Omental fat pad (tissue), 4 donors: ENCODE measurements around the gene VEGFB. TPM values are rescaled to one million over a fixed set of nuclear protein-coding genes. Genes with fewer than 3 reads are reported as not detected.

Experiments
- ATAC-seq: fragments of 150-250 bp; one replicate; pipeline ENCODE4 v1.9.1; 2016; ENCODE audit warnings: mild to moderate bottlenecking, moderate library complexity; ENCODE audit not compliant: low FRiP score
- DNase-seq: peaks from one replicate; pipeline ENCODE4 v3.0.0-alpha.2; 2019; ENCODE audit warnings: low spot score
- total RNA-seq, 4 donors: library from RNA; depleted of rRNA; stranded (reverse); fragments of >200 nt; gene quantifications; one replicate each; pipeline ENCODE4 v1.1.0, GENCODE V29; 2016
- TF ChIP-seq, protein P1 (sequence below), 3 donors: fragments of 450-650 bp; IDR thresholded peaks; one replicate each; pipeline ENCODE4 v1.5.1; 2016 to 2017; ENCODE audit warnings: antibody characterized with exemption in 3 of 3, mild to moderate bottlenecking in 3 of 3, moderate library complexity in 2 of 3

Gene VEGFB
- total RNA-seq, 4 donors from 2014 or later: 89.2 to 172 (median 149) TPM

DNA sequence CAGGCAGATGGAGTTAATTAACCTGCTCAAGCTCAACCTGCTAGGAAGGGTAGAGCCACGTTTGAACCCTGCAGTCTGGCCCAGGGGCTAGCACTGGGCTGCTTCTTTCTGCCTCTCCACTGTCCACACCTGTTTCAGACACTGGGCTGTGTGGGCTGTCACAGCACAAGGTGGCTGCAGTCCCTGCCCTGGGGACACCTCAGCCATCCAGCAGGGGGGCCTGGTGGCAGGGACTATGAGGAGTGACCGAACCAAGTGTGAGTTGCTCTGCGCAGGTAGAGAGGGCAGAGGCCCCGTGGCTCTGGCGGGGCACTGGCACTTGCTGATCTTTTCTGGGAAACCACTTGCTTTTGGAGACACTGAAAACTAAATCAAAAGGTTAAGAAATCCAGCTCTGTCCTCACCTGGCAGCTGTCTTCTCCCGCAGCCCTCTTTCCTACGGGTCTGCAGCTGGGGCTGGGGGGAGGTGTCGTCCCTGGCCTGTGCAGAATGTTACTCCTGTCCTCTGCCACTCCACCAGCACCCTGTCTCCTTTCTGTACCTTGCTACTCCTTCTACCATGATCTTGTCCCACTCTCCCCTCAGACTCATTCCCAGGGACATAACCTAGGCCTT, 44.3 kb downstream of the VEGFB start:
- ATAC-seq (no peak), DNase-seq (no peak)
- TF ChIP-seq, protein P1, sequence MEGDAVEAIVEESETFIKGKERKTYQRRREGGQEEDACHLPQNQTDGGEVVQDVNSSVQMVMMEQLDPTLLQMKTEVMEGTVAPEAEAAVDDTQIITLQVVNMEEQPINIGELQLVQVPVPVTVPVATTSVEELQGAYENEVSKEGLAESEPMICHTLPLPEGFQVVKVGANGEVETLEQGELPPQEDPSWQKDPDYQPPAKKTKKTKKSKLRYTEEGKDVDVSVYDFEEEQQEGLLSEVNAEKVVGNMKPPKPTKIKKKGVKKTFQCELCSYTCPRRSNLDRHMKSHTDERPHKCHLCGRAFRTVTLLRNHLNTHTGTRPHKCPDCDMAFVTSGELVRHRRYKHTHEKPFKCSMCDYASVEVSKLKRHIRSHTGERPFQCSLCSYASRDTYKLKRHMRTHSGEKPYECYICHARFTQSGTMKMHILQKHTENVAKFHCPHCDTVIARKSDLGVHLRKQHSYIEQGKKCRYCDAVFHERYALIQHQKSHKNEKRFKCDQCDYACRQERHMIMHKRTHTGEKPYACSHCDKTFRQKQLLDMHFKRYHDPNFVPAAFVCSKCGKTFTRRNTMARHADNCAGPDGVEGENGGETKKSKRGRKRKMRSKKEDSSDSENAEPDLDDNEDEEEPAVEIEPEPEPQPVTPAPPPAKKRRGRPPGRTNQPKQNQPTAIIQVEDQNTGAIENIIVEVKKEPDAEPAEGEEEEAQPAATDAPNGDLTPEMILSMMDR (IDR thresholded peaks at IDR 0.05): no peak

DNA sequence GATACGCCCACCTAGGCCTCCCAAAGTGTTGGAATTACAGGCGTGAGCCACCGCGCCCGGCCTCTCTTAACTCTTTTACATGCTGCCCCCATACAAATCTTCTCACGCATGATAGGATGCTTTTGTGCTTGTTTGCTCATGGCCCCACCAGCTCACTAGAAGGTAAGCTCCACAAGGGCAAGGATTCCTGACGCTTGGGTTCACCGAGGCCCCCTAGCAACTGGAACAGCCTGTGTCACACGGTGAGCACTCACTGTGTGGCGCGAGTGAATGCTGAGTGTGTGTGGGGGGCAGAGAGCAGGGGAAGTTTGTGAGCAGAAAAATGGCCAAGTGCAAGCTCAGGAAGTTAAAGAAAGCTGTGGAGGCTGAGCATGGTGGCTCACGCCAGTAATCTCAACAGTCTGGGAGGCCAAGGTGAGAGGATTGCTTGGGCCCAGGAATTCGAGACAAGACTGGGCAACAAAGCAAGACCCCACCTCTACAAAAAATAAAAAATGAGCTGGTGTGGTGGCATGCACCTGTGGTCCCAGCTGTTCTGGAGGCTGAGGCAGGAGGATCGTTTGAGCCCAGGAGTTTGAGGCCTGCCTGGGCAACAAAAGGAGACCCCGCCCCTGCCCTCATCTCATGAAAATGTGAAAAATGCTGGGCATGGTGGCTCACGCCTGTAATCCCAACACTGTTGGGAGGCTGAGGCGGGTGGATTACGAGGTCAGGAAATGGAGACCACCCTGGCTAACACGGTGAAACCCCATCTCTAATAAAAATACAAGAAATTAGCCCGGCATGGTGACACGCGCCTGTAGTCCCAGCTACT, 47.8 kb downstream of the VEGFB start:
- no peak for ATAC-seq
- DNase-seq: no peak
- TF ChIP-seq, protein P1 (IDR thresholded peaks at IDR 0.05): no peak

DNA sequence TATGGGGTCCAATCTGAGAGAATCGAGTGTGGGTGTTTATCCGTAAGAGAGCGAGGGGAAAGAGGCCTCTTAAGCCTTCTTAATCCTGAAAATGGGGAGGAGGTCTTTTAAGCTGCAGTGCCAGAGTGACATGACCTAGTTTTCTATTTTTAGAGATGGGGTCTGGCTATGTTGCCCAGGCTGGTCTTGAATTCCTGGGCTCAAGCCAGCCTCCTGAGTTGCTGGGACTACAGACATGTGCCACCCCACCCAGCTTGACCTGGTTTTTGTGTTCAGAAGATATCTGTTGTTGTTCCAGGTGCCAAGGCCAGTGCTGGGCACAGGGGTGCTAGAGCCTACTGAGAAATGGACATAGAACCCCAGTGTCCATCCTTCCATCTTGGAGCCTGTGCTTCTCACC, 48.7 kb downstream of the VEGFB start:
- ATAC-seq (no peak), DNase-seq (no peak)
- TF ChIP-seq, protein P1 (IDR thresholded peaks at IDR 0.05): no peak

DNA sequence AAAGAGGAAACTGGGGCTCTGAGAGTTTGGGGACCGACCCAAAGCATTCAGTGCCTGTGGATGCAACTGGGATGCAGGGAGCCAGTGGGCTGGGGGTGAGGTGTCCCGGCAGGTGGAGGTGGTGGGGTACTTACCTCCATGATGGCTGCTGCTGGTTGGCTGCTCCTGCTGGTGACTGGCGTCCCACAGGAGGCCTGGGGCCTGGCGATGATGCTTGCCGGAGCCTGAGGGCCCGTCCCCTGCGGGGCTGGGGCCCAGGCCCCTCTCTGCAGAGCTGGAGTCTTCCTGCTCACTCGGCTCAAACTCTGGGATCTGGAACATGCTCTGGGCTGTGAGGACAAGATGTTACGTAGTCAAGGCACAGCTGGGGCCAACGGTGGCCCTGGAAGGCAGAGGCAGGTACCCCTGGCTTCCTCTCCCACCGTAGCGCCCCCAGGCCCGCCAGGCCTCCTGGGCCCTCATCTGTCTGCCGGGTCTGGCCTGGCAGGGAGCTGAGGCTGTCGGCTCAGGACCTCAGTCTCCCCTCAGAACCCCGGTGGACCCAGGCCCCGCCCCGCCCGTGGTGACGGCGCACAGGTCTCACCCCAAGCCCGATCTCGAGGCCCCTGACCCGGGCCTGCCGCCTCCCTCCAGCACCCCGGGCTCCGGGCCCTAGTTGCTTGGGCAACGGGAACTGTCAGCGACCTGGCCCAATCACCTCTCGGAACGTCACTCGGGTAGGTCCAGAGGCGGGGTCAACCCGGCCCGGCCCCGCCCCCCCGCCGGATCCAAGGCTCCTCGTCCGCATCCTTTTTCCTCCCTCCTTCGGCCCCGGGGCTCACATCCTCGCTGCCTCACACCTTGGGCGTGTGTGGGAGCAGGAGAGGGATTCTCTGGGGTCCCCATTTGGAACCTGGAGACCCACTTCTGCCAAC, 49.9 kb downstream of the VEGFB start, which contains the start of gene BAD:
BAD (minus strand) TSS at position 618 of the 914 bp plus-strand sequence; CDS start at position 321, 297 bp downstream.
- ATAC-seq: peak; percentile 90
- peak; percentile 84 for DNase-seq
- TF ChIP-seq, protein P1 (IDR thresholded peaks at IDR 0.05): no peak

DNA sequence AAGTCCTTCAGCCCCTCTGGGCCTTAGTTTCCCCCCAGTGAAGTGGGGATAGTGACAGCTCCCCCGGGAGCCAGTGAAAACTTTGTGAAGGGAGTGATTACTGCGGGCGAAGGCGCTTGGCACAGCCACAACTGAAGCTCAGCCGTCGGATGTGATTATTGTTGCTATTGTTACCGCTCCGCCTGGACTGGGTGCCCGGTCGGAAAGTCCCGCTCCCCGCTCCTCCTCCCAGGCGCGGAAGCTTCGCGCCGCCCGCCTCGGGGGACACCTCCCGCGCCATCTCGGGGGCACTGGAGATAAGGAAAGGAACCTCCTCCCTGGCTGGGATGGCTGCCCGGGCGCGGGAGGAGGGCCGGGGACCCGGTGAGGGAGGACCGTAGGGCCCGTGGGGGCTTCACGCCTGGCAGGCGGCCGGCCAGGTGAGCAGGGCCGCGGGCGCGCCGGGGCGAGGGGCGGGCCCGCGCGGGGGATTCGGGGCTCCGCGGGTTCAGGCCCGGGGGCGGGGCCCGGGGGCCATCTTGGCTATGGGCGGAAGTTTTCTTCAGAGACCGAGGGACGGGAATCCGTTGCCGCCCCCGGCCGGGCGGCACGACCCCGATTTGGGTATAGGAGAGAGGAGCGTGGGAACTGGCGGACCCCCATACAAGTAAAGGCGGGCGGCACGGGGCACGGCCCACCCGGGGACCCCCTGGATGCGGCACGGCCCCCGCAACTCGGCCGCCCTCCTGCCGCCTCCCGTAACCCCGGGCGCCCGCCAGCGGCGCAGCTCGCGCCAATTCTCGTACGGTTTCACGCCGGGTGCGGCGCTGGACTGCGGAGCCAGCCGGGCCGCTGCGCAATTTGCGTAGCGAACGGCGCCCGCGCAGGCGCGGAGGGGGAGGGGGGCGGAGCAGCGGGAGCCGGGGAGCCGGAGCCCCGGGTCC, 50.8 kb downstream of the VEGFB start, which contains the start of gene GPR137:
GPR137 (plus strand) TSS at position 887 of the 923 bp plus-strand sequence. CDS start 677 bp downstream, outside the sequence.
- ATAC-seq (peak; percentile 67), DNase-seq (peak; percentile 68)
- TF ChIP-seq, protein P1 (IDR thresholded peaks at IDR 0.05): no peak
